GM06990 (cell line): ENCODE results near the gene ST8SIA2.

Experiments
- DNase-seq: peaks from one replicate; pipeline ENCODE4 v3.0.0-alpha.2; 2011; ENCODE audit not compliant: insufficient read length; ENCODE audit errors: extremely low read depth
- H3K27me3 ChIP-seq: replicated peaks from 2 replicates; pipeline ENCODE4 v1.6.0; 2011; ENCODE audit warnings: low read length; ENCODE audit not compliant: control insufficient read depth, insufficient read depth
- H3K36me3 ChIP-seq: 2 replicates; pipeline ENCODE4 v1.5.1; 2011; ENCODE audit warnings: low read length; ENCODE audit not compliant: control insufficient read depth, insufficient read depth
- H3K4me3 ChIP-seq: replicated peaks from 2 replicates; pipeline ENCODE4 v1.5.1; 2011; ENCODE audit warnings: low read depth, mild to moderate bottlenecking, control low read depth, low read length
- TF ChIP-seq, protein P1 (sequence below): IDR thresholded peaks from 2 replicates; pipeline ENCODE4 v1.5.1; 2011; ENCODE audit warnings: low read length, control low read depth, mild to moderate bottlenecking, inconsistent platforms; ENCODE audit not compliant: insufficient read depth, poor library complexity, severe bottlenecking

The ST8SIA2 gene

GRCh38 chr15:92492551-92493115, 99.0 kb downstream of the ST8SIA2 start:
- no peak for DNase-seq
- Histone ChIP-seq H3K4me3 (no peak overlapping the region), H3K27me3 (peaks cover 3% of the 10 kb centered on the region), H3K36me3 (no peaks in the 10 kb centered on the region)
- TF ChIP-seq, protein P1, sequence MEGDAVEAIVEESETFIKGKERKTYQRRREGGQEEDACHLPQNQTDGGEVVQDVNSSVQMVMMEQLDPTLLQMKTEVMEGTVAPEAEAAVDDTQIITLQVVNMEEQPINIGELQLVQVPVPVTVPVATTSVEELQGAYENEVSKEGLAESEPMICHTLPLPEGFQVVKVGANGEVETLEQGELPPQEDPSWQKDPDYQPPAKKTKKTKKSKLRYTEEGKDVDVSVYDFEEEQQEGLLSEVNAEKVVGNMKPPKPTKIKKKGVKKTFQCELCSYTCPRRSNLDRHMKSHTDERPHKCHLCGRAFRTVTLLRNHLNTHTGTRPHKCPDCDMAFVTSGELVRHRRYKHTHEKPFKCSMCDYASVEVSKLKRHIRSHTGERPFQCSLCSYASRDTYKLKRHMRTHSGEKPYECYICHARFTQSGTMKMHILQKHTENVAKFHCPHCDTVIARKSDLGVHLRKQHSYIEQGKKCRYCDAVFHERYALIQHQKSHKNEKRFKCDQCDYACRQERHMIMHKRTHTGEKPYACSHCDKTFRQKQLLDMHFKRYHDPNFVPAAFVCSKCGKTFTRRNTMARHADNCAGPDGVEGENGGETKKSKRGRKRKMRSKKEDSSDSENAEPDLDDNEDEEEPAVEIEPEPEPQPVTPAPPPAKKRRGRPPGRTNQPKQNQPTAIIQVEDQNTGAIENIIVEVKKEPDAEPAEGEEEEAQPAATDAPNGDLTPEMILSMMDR: no peak

- TF ChIP-seq, protein P1: no peak
- H3K27me3 ChIP-seq: peaks cover 3% of the 10 kb centered on the region
- no peaks in the 10 kb centered on the region for H3K36me3 ChIP-seq
- no peak overlapping the region for H3K4me3 ChIP-seq
- no peak for DNase-seq
Measured at GRCh38 chr15:92494806-92495336, 101.2 kb downstream of the ST8SIA2 start.

DNA sequence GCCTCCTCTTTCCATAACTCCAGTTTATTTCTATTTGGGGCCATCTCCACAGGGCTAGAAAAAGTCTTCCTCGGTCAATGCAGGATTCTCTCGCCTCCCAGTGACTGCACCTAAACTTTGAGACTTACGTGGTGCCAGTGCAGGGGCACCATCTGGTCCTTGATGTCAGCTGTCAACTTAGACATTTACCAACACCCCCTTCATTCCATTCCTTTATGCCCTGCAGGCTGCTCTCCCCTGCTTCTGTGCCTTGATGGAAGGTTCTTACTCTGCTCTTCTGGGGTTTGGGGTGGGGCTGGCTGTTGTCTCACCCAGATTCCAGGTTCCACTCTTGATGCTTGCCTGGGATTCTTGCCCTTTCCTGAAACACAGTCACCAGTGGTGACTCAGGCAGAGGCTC, 101.8 kb downstream of the ST8SIA2 start:
- DNase-seq: no peak
- TF ChIP-seq, protein P1: no peak
- no peaks in the 10 kb centered on the region for H3K36me3 ChIP-seq
- peaks cover 3% of the 10 kb centered on the region for H3K27me3 ChIP-seq
- H3K4me3 ChIP-seq: no peak overlapping the region

GRCh38 chr15:92499731-92500530, 106.2 kb downstream of the ST8SIA2 start:
- Histone ChIP-seq H3K36me3 (no peaks in the 10 kb centered on the region), H3K4me3 (no peak overlapping the region), H3K27me3 (peaks cover 3% of the 10 kb centered on the region)
- TF ChIP-seq, protein P1: no peak
- DNase-seq: no peak

GRCh38 chr15:92502336-92502735, 108.7 kb downstream of the ST8SIA2 start:
- Histone ChIP-seq H3K4me3 (no peak overlapping the region), H3K36me3 (no peaks in the 10 kb centered on the region), H3K27me3 (no peaks in the 10 kb centered on the region)
- DNase-seq: no peak
- TF ChIP-seq, protein P1: no peak
